Activated B cell treated with CpG ODN at 0.5 μM for 24 hours (primary cell): Measurements from ENCODE around the gene PPP1R7. TPM values are rescaled to one million over a fixed set of nuclear protein-coding genes. Genes with fewer than 3 reads are reported as not detected.

ENCODE experiments used
- ATAC-seq: fragments of 200-7000 bp; cut with Tn5 transposase; one replicate; pipeline ENCODE4 v1.10.0; 2021; ENCODE audit warnings: low read depth, mild to moderate bottlenecking, moderate library complexity
- CTCF ChIA-PET: fragments of 350-600 bp; sonication (Branson Sonifier 250); formaldehyde crosslinking; loops from one replicate; lab custom pipeline; 2021; ENCODE audit warnings: antibody characterized with exemption; lab: Charles Lee
- POLR2A ChIA-PET: fragments of 350-600 bp; sonication (Branson Sonifier 250); formaldehyde crosslinking; loops from one replicate; lab custom pipeline; 2021; ENCODE audit warnings: antibody characterized with exemption; lab: Charles Lee
- DNase-seq: peaks from one replicate; pipeline ENCODE4 v3.0.0; 2022
- H3K27ac Mint-ChIP-seq: one replicate; pipeline ENCODE4 v1.8.0; 2020; ENCODE audit warnings: mixed read lengths
- H3K27me3 Mint-ChIP-seq: one replicate; pipeline ENCODE4 v1.8.0; 2021; ENCODE audit warnings: mixed read lengths
- H3K36me3 Mint-ChIP-seq: one replicate; pipeline ENCODE4 v1.8.0; 2021; ENCODE audit warnings: low read depth, mixed read lengths
- H3K4me1 Mint-ChIP-seq: one replicate; pipeline ENCODE4 v1.8.0; 2021; ENCODE audit warnings: mixed read lengths
- H3K4me3 Mint-ChIP-seq: one replicate; pipeline ENCODE4 v1.8.0; 2020; ENCODE audit warnings: mild to moderate bottlenecking, mixed read lengths
- H3K9me3 Mint-ChIP-seq: one replicate; pipeline ENCODE4 v1.8.0; 2020; ENCODE audit warnings: mixed read lengths
- CTCF ChIP-seq: fragments of 200-600 bp; IDR thresholded peaks from one replicate; pipeline ENCODE4 v1.8.0; 2022; ENCODE audit warnings: antibody characterized with exemption, mild to moderate bottlenecking
- intact Hi-C: fragments of 100-400 bp; cut with micrococcal nuclease; formaldehyde crosslinking; loops from one replicate; pipeline ENCODE4 v1.15.1; 2024
- total RNA-seq: library from RNA; stranded (reverse); gene quantifications from 2 replicates; pipeline ENCODE4 v1.2.3, GENCODE V29; 2022

The PPP1R7 gene
- total RNA-seq, 1 donor from 2014 or later, result 72.0 TPM

GRCh38 chr2:241182531-241183133, 32.4 kb downstream of the PPP1R7 start:
- Mint-ChIP-seq H3K27me3 (no peaks in the 10 kb centered on the region), H3K4me3 (no peak overlapping the region), H3K27ac (no peak overlapping the region), H3K9me3 (no peaks in the 10 kb centered on the region), H3K36me3 (peaks cover 40% of the 10 kb centered on the region), H3K4me1 (peaks cover 2% of the 10 kb centered on the region)
- DNase-seq (no peak), ATAC-seq (no peak)
- no peak for TF ChIP-seq CTCF
- POLR2A ChIA-PET, result no interaction called here
- CTCF ChIA-PET, result no interaction called here
- intact Hi-C loops, result no loop called here

GRCh38 chr2:241183221-241183620, 33.0 kb downstream of the PPP1R7 start:
- peaks cover 5% of the 10 kb centered on the region for H3K4me1 Mint-ChIP-seq
- ATAC-seq (no peak), DNase-seq (no peak)
- ChIA-PET POLR2A (no interaction called here), CTCF (no interaction called here)
- peaks cover 37% of the 10 kb centered on the region for H3K36me3 Mint-ChIP-seq
- intact Hi-C loops, result no loop called here
- H3K27ac Mint-ChIP-seq, result no peak overlapping the region
- H3K27me3 Mint-ChIP-seq, result no peaks in the 10 kb centered on the region
- H3K4me3 Mint-ChIP-seq, result no peak overlapping the region
- H3K9me3 Mint-ChIP-seq, result no peaks in the 10 kb centered on the region
- TF ChIP-seq CTCF, result no peak

DNA sequence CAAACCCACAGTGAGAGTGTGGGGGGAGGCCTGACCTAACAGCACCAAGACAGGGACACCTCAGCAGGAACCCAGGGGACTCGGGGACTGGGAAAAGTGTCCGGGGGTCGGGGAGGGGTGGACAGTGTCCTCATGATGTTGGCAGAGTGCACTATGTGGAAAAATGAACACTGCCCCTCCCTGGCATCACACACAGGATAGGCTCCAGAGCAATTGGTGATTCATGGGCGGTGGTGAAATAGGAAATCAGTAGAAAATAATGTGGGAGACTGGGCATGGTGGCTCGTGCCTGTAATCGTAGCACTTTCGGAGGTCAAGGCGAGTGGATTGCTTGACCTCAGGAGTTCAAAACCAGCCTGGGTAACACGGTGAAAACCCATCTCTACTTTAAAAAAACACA, 34.6 kb downstream of the PPP1R7 start:
- ChIA-PET POLR2A (no interaction called here), CTCF (no interaction called here)

GRCh38 chr2:241185961-241186360, 35.7 kb downstream of the PPP1R7 start:
- Mint-ChIP-seq H3K4me3 (no peak overlapping the region), H3K36me3 (peaks cover 20% of the 10 kb centered on the region), H3K4me1 (peaks cover 9% of the 10 kb centered on the region), H3K9me3 (no peaks in the 10 kb centered on the region), H3K27me3 (no peaks in the 10 kb centered on the region), H3K27ac (no peak overlapping the region)
- CTCF ChIA-PET, result no interaction called here
- POLR2A ChIA-PET, result no interaction called here
- DNase-seq (no peak), ATAC-seq (no peak)
- no peak for TF ChIP-seq CTCF
- intact Hi-C loops, result no loop called here

More for the DNA sequence above, 34.6 kb downstream of the PPP1R7 start:
- Mint-ChIP-seq H3K4me1 (peaks cover 9% of the 10 kb centered on the region), H3K27ac (no peak overlapping the region), H3K9me3 (no peaks in the 10 kb centered on the region), H3K36me3 (peaks cover 24% of the 10 kb centered on the region), H3K27me3 (no peaks in the 10 kb centered on the region), H3K4me3 (no peak overlapping the region)
- DNase-seq, result no peak
- no peak for ATAC-seq
- intact Hi-C loops, result no loop called here
- no peak for TF ChIP-seq CTCF

DNA sequence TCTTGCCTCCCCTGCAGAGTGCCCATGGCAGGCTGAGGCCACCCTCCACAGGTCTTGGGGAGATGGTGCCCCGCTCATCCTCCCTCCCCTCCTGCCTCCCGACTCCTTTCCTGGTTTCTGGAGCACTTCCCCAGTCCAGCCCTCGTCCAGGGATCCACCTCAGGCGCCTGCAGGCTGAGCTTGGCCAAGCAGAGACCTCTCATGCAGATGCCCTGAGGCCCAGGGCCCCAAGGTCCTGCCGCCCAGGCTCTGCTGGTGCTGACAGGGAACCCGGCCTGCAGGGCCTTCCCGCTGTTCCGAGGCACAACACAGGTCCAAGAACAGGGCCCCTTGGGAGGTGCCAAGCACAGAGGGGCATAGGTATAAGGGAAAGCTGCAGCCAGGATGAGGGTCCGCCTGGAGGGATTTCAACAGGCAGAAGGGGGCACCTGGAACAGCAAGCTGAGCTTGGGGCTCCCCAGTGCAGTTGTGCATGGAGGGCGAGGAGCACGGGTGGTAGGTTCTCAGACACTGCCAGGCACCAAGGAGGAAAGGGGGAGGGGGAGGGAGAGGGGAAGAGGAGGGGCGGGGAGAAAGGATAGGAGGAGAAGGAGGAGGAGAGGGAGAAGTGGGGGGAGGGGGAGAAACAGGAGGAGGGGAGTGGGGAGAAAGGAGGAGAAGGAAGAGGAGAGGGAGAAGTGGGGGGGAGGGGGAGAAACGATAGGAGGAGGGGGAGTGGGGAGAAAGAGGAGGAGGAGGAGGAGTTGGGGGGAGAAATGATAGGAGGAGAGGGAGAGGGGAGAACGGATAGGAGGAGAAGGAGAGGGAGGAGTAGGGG, 37.0 kb downstream of the PPP1R7 start:
- H3K4me3 Mint-ChIP-seq, result no peak overlapping the region
- no peak for TF ChIP-seq CTCF
- H3K9me3 Mint-ChIP-seq, result no peaks in the 10 kb centered on the region
- intact Hi-C loops, result no loop called here
- POLR2A ChIA-PET, result no interaction called here
- peaks cover 9% of the 10 kb centered on the region for H3K4me1 Mint-ChIP-seq
- DNase-seq, result no peak
- no peaks in the 10 kb centered on the region for H3K27me3 Mint-ChIP-seq
- no peak overlapping the region for H3K27ac Mint-ChIP-seq
- no peak for ATAC-seq
- CTCF ChIA-PET, result no interaction called here
- peaks cover 15% of the 10 kb centered on the region for H3K36me3 Mint-ChIP-seq
